Measurements from ENCODE around the gene MINK1. TPM values are rescaled to one million over a fixed set of nuclear protein-coding genes. Genes with fewer than 3 reads are reported as not detected.
"Not testable (repeated sequence)": the region's sequence is repeated elsewhere in the genome, so short reads cannot be mapped to it uniquely, and the experiment has no call there.

Gene MINK1
- total and polyA plus RNA-seq, 2 donors (not counting 1 experiment from before 2014, with no cell fraction given) = 109 to 160 TPM

DNA sequence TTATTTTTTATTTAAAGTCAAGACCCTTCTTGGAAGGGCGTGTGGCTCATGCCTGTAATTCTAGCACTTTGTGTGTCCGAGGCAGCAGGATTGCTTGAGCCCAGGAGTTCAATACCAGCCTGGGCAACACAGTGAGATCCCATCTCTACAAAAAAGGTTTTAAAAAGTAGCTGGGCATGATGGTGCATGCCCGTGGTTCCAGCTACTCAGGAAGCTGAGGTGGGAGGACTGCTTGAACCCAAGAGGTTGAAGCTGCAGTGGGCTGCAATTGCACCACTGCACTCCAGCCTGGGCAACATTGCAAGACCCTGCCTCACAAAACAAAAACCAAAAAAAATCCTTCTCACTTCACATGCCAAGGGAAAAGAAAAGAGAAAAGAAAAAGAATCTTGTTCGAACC, 29.6 kb downstream of the MINK1 start:
- WGBS (ENCODE audit: insufficient coverage) = 100% methylated on average over 3 of the region's 4 CpGs
- Histone ChIP-seq H3K36me3 (replicated peaks in 1 of 2; ENCODE audit: control extremely low read depth in 1 of 2, control insufficient read depth in 1 of 2, extremely low read depth in 1 of 2, insufficient read depth in 2 of 2, low read length in 1 of 2) (peaks cover 2 to 20% of the 10 kb centered on the region in 2 experiments), H2AFZ (ENCODE audit: insufficient read depth, low read depth, low read length, poor library complexity, severe bottlenecking) (no peak overlapping the region), H3K27me3 (replicated peaks in 1 of 4; ENCODE audit: control extremely low read depth in 1 of 4, control insufficient read depth in 3 of 4, insufficient read depth in 4 of 4, low read length in 3 of 4) (no peaks in the 10 kb centered on the region), H3K9me3 (ENCODE audit: control extremely low read depth in 1 of 3, control insufficient read depth in 2 of 3, insufficient read depth in 1 of 3, low read length in 2 of 3) (no peaks in the 10 kb centered on the region), H4K20me1 (ENCODE audit: control insufficient read depth, insufficient read depth, low read length, poor library complexity, severe bottlenecking) (peaks cover 55% of the 10 kb centered on the region), H3K4me3 (ENCODE audit: control extremely low read depth in 1 of 5, extremely low read depth in 1 of 5, insufficient read depth in 1 of 5, low read depth in 2 of 5, low read length in 4 of 5) (no peak overlapping the region), H3K4me2 (replicated peaks; ENCODE audit: low read depth, low read length, poor library complexity, severe bottlenecking) (no peak overlapping the region), H3K79me2 (ENCODE audit: control insufficient read depth, insufficient read depth, low read length) (peaks cover 38% of the 10 kb centered on the region), H3K27ac (ENCODE audit: low read length in 2 of 2) (no peak overlapping the region), H3K9ac (ENCODE audit: low read length) (no peak overlapping the region), H3K4me1 (ENCODE audit: control insufficient read depth in 2 of 2, insufficient read depth in 2 of 2, low read length in 2 of 2) (no peaks in the 10 kb centered on the region)
- TF ChIP-seq, protein P1, sequence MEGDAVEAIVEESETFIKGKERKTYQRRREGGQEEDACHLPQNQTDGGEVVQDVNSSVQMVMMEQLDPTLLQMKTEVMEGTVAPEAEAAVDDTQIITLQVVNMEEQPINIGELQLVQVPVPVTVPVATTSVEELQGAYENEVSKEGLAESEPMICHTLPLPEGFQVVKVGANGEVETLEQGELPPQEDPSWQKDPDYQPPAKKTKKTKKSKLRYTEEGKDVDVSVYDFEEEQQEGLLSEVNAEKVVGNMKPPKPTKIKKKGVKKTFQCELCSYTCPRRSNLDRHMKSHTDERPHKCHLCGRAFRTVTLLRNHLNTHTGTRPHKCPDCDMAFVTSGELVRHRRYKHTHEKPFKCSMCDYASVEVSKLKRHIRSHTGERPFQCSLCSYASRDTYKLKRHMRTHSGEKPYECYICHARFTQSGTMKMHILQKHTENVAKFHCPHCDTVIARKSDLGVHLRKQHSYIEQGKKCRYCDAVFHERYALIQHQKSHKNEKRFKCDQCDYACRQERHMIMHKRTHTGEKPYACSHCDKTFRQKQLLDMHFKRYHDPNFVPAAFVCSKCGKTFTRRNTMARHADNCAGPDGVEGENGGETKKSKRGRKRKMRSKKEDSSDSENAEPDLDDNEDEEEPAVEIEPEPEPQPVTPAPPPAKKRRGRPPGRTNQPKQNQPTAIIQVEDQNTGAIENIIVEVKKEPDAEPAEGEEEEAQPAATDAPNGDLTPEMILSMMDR (IDR thresholded peaks at IDR 0.05) = no peak
- no peak for TF ChIP-seq EZH2 (IDR thresholded peaks at IDR 0.05; ENCODE audit: borderline replicate concordance, insufficient read depth, low read depth, low read length, poor library complexity, severe bottlenecking)
- no peaks in the 10 kb centered on the region for H3K9me3 Mint-ChIP-seq (ENCODE audit: insufficient read depth)
- POLR2A ChIA-PET = no interaction called here
- CTCF ChIA-PET = interaction anchor here (1.0 kb wide), 1 partner anchor 24 kb away, joined by 3 read pairs; no protein-coding TSS in a partner anchor
- DNase-seq = no peak
- no peak overlapping the region for H3K27ac Mint-ChIP-seq
- intact Hi-C loops (cut with micrococcal nuclease) = no loop called here
- ATAC-seq (ENCODE audit: low read depth) = no peak
- no peak overlapping the region for H3K4me3 Mint-ChIP-seq
- H3K27me3 Mint-ChIP-seq = no peaks in the 10 kb centered on the region
- peaks cover 3% of the 10 kb centered on the region for H3K4me1 Mint-ChIP-seq

DNA sequence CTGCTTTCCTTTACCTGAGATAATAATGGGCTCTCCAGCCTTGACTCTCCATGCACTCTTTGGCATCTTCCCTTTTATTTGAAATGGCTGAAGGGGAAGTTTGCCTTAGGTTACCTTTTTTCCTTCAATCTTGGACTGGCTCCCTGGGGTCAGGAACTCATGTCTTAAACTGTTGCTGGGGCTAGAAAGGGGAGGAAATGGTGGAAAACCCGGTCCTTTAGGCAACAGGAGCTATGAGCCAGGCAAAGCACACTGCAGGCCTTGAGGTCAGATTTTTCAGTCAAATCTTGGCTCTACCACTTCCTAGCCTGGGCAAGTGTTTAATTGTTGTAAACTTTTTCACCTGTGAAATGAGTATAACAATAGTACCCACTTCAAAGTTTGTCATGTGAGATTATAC, 30.2 kb downstream of the MINK1 start:
- Mint-ChIP-seq H3K4me3 (no peak overlapping the region), H3K4me1 (no peaks in the 10 kb centered on the region), H3K9me3 (ENCODE audit: insufficient read depth) (no peaks in the 10 kb centered on the region), H3K27me3 (no peaks in the 10 kb centered on the region), H3K27ac (no peak overlapping the region)
- DNase-seq (no peak), ATAC-seq (ENCODE audit: low read depth) (no peak)
- H3K36me3 ChIP-seq (replicated peaks in 1 of 2; ENCODE audit: control extremely low read depth in 1 of 2, control insufficient read depth in 1 of 2, extremely low read depth in 1 of 2, insufficient read depth in 2 of 2, low read length in 1 of 2) = peaks cover 2 to 20% of the 10 kb centered on the region in 2 experiments
- no peak for TF ChIP-seq EZH2 (IDR thresholded peaks at IDR 0.05; ENCODE audit: borderline replicate concordance, insufficient read depth, low read depth, low read length, poor library complexity, severe bottlenecking)
- TF ChIP-seq, protein P1 (IDR thresholded peaks at IDR 0.05) = no peak
- POLR2A ChIA-PET = no interaction called here
- no peak overlapping the region for H3K9ac ChIP-seq (ENCODE audit: low read length)
- H3K79me2 ChIP-seq (ENCODE audit: control insufficient read depth, insufficient read depth, low read length) = peaks cover 32% of the 10 kb centered on the region
- intact Hi-C loops (cut with micrococcal nuclease) = no loop called here
- no peak overlapping the region for H2AFZ ChIP-seq (ENCODE audit: insufficient read depth, low read depth, low read length, poor library complexity, severe bottlenecking)
- no peak overlapping the region for H3K27ac ChIP-seq (ENCODE audit: low read length in 2 of 2)
- H4K20me1 ChIP-seq (ENCODE audit: control insufficient read depth, insufficient read depth, low read length, poor library complexity, severe bottlenecking) = peaks cover 51% of the 10 kb centered on the region
- no peak overlapping the region for H3K4me3 ChIP-seq (ENCODE audit: control extremely low read depth in 1 of 5, extremely low read depth in 1 of 5, insufficient read depth in 1 of 5, low read depth in 2 of 5, low read length in 4 of 5)
- no peaks in the 10 kb centered on the region for H3K9me3 ChIP-seq (ENCODE audit: control extremely low read depth in 1 of 3, control insufficient read depth in 2 of 3, insufficient read depth in 1 of 3, low read length in 2 of 3)
- H3K4me1 ChIP-seq (ENCODE audit: control insufficient read depth in 2 of 2, insufficient read depth in 2 of 2, low read length in 2 of 2) = no peaks in the 10 kb centered on the region
- CTCF ChIA-PET = no interaction called here
- H3K4me2 ChIP-seq (replicated peaks; ENCODE audit: low read depth, low read length, poor library complexity, severe bottlenecking) = no peak overlapping the region
- H3K27me3 ChIP-seq (replicated peaks in 1 of 4; ENCODE audit: control extremely low read depth in 1 of 4, control insufficient read depth in 3 of 4, insufficient read depth in 4 of 4, low read length in 3 of 4) = no peaks in the 10 kb centered on the region
- no CpG with 5 or more reads among the region's 1 CpG for WGBS (ENCODE audit: insufficient coverage)

DNA sequence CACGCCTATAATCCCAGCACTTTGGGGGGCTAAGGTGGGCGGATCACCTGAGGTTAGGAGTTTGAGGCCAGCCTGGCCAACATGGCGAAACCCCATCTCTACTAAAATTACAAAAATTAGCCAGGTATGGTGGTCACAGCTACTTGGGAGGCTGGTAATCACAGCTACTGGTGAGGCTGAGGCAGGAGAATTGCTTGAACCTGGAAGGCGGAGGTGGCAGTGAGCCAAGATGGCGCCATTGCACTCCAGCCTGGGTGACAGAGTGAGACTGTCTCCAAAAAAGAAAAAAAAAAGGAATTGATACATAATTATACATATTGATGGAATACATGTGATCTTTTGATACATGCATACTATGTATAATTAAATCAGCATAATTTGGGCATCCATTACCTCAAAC, 34.4 kb downstream of the MINK1 start:
- H3K4me3 ChIP-seq (ENCODE audit: control extremely low read depth in 1 of 5, extremely low read depth in 1 of 5, insufficient read depth in 1 of 5, low read depth in 2 of 5, low read length in 4 of 5); H3K4me2 ChIP-seq (replicated peaks; ENCODE audit: low read depth, low read length, poor library complexity, severe bottlenecking); H3K9me3 Mint-ChIP-seq (ENCODE audit: insufficient read depth); H3K27me3 ChIP-seq (replicated peaks in 1 of 4; ENCODE audit: control extremely low read depth in 1 of 4, control insufficient read depth in 3 of 4, insufficient read depth in 4 of 4, low read length in 3 of 4); intact Hi-C loops (cut with micrococcal nuclease); POLR2A ChIA-PET; ATAC-seq (ENCODE audit: low read depth); H3K4me1 ChIP-seq (ENCODE audit: control insufficient read depth in 2 of 2, insufficient read depth in 2 of 2, low read length in 2 of 2); H3K36me3 ChIP-seq (replicated peaks in 1 of 2; ENCODE audit: control extremely low read depth in 1 of 2, control insufficient read depth in 1 of 2, extremely low read depth in 1 of 2, insufficient read depth in 2 of 2, low read length in 1 of 2); H3K27ac Mint-ChIP-seq; H3K9me3 ChIP-seq (ENCODE audit: control extremely low read depth in 1 of 3, control insufficient read depth in 2 of 3, insufficient read depth in 1 of 3, low read length in 2 of 3); H3K4me3 Mint-ChIP-seq; H3K27me3 Mint-ChIP-seq; H3K27ac ChIP-seq (ENCODE audit: low read length in 2 of 2); H2AFZ ChIP-seq (ENCODE audit: insufficient read depth, low read depth, low read length, poor library complexity, severe bottlenecking); DNase-seq; H3K4me1 Mint-ChIP-seq; H3K9ac ChIP-seq (ENCODE audit: low read length): not testable (repeated sequence)
- Histone ChIP-seq H4K20me1 (ENCODE audit: control insufficient read depth, insufficient read depth, low read length, poor library complexity, severe bottlenecking) (peaks cover 27% of the 10 kb centered on the region), H3K79me2 (ENCODE audit: control insufficient read depth, insufficient read depth, low read length) (peaks cover 17% of the 10 kb centered on the region)
- CTCF ChIA-PET = interaction anchor here (1.3 kb wide), 1 partner anchor 78 kb away, joined by 4 read pairs; no protein-coding TSS in a partner anchor
- no CpG with 5 or more reads among the region's 5 CpGs for WGBS (ENCODE audit: insufficient coverage)
